HG02763 (cell line): ENCODE results near the gene ACVRL1.

ENCODE experiments used
- ATAC-seq: cut with Tn5 transposase; IDR thresholded peaks from one replicate; pipeline ENCODE4 v1.9.1; 2021; ENCODE audit warnings: mild to moderate bottlenecking, moderate library complexity; ENCODE audit not compliant: unreplicated experiment

ACVRL1 gene

DNA sequence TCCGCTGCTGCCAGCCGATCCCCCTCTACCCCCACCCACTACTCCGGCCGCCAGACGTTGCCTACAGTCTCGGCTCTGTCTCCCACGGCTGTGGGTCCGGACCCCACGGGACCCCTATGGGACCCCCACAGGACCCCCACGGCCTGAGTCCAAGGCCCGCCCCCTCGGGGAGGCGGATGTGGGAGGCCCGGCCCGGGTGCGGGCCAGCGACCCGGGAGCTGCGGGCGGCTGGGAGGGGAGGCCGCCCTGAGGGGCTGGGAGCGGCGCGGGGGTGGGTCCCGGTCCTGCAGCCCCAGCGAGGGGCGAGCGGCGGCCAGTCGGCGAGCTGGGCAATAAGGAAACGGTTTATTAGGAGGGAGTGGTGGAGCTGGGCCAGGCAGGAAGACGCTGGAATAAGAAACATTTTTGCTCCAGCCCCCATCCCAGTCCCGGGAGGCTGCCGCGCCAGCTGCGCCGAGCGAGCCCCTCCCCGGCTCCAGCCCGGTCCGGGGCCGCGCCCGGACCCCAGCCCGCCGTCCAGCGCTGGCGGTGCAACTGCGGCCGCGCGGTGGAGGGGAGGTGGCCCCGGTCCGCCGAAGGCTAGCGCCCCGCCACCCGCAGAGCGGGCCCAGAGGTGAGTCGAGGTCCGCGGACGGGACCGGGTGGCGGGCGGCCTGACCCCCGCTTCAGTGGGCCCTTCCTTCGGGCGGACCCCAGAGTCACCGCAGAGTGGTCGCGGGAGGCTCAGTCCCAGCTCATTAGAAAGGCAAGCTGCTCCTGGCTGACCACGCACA is at the start of gene ACVRL1:
Gene ACVRL1 (plus strand): TSS at position 422 of the 773 bp plus-strand sequence. CDS start 4,971 bp downstream, outside the sequence.
- no peak for ATAC-seq

DNA sequence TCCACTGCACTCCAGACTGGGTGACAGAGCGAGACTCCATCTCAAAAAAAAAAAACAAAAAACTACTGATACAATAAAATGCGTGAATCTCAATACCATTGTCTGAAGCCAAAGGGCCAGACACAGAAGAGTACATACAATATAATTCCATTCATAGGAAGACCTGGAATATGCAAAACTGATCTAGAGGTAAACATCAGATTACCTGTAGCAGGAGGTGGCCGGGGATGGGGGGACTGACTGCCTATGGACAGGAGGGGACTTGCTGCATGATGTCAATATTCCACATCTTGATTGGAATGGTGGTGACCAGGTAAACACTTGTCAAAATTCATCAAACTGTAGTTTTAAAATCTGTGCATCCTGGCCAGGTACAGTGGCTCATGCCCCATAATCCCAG is 46.3 kb upstream of the ACVRL1 start:
- ATAC-seq = no peak

- ATAC-seq = no peak
Measured at GRCh38 chr12:51862947-51863346, 44.4 kb upstream of the ACVRL1 start.

DNA sequence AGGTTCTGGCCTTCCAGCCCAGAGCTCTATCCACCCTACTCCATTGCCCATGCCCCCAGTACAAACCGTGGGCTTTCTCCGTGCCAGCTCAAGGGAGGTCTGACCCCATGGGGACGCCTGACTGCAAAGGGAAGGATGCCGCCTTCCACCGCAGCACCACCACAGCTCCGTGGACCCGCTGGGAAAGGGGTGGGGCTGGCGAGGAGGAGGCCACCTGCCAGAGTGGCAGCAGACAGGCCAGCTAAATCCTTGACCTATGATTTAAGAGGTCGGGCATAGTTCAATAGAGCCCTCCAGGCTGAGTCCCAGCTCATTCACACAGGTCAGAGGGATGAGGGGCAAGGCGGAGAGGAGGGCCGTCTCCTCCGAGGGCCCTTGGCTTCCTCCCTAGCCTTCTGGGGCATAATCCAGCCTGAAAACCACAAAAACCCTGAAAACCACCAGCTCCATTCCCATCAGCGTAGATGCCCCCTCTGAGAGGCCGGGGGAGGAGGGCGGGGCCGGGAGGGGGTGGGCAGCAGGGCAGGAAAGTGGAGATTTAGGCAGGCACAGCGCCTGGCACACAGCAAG is 43.9 kb upstream of the ACVRL1 start:
- ATAC-seq = no peak

- no peak for ATAC-seq
Measured at GRCh38 chr12:51863933-51864832, 43.1 kb upstream of the ACVRL1 start.

DNA sequence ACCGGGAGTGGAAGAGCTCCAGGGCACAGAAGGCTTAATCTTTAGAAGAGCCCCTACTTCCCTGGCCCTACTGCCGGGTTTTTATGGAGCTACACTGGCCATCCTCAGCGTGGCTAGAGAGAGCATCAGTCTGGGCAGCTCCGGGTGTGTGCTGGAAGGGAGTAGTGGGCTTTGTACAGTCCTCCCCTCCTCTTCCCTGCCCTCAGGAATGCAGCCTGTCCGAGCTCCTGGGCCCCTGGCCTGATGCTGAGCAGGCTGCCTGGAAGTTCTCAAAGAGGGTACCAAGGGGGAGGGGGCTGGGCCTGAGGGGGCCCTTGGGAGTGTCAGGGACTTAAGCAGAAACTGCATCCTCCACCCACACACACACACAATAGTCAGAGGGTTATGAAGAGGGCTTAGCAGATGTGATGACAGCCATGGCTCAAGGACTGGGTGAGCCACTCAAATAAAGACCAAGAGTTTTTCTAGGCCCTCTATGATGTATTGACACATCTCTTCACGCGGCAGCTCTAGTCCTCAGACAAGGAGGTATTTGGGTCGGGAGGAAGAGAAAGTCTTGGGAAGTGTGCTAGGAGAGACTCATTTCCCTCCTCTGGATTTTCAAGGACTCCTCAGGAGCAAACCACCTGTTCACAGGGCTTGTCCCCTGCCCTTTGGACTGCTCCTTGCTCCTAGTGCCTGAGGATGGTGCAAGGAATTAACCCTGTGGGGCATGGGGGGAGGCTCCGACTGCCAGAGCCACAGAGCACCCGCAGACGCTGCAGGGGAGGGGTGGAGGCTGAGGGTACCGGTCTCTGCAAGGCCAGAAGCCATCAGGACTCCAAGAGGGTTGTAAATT is 42.3 kb upstream of the ACVRL1 start:
- no peak for ATAC-seq

- no peak for ATAC-seq
Measured at GRCh38 chr12:51865757-51866270, 41.5 kb upstream of the ACVRL1 start.

GRCh38 chr12:51866324-51866723 is 41.0 kb upstream of the ACVRL1 start:
- no peak for ATAC-seq

- ATAC-seq = no peak
Measured at GRCh38 chr12:51866762-51867161, 40.5 kb upstream of the ACVRL1 start.

DNA sequence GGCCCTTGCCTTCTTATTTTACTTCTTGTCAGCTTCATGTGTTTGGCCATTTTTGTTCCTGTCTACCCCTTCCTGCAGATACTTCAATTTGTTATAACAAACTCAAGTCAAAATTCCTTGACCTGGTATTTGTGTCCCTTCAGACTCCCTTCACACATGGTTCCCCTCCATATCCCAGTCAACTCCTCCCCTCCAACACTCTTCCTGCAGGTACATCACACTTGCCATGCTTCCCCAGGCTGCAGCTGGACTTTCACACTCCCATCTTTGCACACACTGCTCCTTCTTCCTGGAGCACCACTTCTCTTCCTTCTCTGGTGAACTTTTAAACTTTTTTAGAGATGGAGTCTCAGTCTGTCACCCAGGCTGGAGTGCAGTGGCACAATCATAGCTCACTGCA is 39.9 kb upstream of the ACVRL1 start:
- ATAC-seq = no peak

DNA sequence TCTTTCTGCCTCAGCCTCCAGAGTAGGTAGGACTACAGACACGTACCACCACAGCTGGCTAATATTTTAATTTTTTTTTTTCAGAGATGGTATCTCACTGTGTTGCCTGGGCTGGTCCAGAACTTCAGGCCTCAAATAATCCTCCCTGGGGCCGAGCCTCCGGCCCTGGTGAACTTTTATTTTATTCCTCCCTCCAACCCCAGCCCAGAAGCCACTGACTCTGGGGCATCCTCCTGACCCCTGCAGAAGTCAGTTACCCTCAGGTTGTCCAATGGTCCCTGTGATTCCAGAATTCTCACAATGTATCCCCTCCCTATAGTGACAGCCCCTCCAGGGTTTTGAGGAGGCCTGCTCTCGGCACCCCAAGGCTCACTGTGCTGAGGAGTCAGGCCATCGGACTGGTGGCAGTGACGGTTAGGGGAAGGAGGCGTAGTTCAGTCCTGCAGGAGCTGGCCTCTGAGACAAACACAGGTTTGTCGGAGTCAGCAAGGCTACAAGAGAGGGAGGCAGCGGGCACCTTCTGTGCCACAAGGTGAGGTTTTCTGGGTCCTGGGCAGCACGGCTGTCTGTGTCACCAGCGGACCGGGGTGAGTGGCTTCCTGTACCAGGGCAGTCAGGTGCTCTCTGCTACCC is 39.4 kb upstream of the ACVRL1 start:
- ATAC-seq = no peak

- no peak for ATAC-seq
Measured at GRCh38 chr12:51868821-51869495, 38.3 kb upstream of the ACVRL1 start.

GRCh38 chr12:51869496-51869865 is 37.8 kb upstream of the ACVRL1 start:
- ATAC-seq = no peak

DNA sequence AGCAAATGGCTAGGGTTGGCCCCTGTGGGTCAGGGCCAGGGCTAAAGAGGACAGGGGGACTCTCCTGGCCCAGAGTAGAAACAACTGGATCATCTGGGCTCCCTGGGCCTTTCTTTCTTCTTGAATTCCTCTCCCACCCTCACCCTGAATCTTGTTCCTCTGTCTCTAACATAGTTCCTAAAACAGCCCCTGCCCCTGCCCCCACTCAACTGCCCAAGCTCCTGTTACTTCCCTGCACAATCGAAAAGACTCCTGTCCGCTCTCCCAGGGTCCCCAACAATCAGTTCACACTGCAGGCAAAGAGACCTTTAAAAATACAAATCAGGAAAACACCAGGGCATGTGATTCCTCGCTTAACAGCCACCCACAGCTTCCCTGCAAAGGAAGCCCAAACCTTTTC is 37.4 kb upstream of the ACVRL1 start:
- ATAC-seq = no peak

GRCh38 chr12:51870504-51870903 is 36.8 kb upstream of the ACVRL1 start:
- no peak for ATAC-seq

- ATAC-seq = no peak
Measured at GRCh38 chr12:51871126-51871525, 36.2 kb upstream of the ACVRL1 start.

GRCh38 chr12:51871918-51872688 is 35.2 kb upstream of the ACVRL1 start:
- ATAC-seq = no peak

DNA sequence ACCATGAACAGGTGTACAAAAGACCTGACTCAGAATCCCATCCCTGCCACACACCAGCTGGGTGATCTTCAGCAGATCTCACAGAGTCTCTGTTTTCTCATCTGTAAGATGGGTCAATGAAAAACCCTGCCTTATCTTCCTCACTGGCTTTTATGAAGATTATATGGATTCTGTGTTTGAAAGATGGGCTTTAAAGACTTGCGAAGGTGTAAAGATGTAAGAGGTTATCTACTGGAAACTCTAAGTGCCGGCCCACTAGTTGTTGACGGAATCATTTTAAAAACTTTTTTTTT is 34.7 kb upstream of the ACVRL1 start:
- no peak for ATAC-seq
